NCI-H1092 (cell line): ENCODE results near the gene P2RY8.

ENCODE experiments used
- DNase-seq: peaks from one replicate; lab custom pipeline; 2025; lab: John Stamatoyannopoulos, UW

P2RY8 gene

GRCh38 chrX:1417921-1418771 lies 118.8 kb downstream of the P2RY8 start:
- no peak for DNase-seq

DNA sequence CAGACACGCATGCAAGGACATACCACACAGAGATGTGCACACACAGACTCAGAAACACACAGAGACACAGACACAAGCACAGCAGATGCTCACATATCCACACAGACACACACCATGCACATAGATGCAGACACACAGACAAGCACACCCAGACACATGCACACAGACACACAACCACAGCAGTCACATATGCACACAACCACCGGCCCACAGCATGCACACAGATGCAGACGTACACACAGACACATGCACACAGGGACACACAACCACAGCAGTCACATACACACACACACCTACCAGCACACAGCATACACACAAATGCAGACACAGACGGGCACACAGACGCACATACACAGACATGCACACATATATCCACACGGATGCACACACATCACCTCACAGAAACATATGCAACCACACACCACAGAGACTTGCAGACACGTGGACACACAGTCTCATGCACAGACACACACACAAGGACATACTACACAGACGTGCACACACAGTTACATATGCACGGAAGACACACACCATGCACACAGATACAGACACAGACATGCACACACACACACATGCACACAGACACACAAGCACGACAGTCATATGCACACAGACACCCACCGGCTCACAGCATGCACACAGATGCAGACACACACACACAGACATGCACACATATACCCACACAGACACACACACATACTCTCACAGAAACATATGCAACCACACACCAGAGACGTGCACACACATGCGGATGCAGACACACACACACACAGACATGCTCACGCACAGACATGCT lies 119.8 kb downstream of the P2RY8 start:
- DNase-seq = no peak

DNA sequence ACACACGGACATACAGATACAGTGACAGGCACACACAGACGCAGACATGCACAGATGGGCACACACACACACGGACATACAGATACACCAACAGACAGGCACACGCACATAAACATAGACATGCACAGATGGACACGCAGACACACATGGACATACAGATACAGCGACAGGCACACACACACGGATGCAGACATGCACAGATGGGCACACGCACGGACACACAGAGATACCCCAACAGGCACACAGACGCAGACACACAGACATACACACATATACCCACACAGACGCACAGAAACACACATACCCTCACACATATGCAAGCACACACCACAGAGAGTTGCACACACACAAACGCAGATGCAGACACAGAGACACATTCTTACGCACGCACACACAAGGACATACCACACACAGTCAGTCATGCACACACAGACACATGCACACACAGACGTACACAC lies 120.6 kb downstream of the P2RY8 start:
- no peak for DNase-seq
